Measurements from ENCODE around the gene ARL2BP.
A peak's percentile ranks its signal among the peaks of the same experiment; 100 is the strongest.

Gene ARL2BP

GRCh38 chr16:57236022-57236350, 9.1 kb upstream of the ARL2BP start:
- no peak for DNase-seq

DNA sequence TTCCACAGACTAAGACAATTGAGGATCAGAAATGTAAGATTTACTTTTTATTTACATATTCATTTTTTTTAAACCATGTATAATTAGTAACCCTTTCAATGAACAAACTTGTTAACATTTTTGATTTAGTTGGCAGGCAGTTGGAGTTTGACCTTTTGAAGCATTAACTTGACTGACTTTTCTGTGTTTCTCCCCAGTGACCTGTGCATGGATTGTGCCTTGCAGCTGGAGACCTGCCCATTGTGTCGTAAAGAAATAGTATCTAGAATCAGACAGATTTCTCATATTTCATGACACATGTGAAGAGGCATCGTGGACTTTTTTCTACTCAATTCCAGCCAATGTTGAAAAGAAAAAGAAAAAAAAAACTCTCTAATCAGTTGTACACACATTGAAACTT, 6.4 kb upstream of the ARL2BP start:
- no peak for DNase-seq

- no peak for DNase-seq
These were observed 6.0 kb upstream of the ARL2BP start for GRCh38 chr16:57239107-57239506.

DNA sequence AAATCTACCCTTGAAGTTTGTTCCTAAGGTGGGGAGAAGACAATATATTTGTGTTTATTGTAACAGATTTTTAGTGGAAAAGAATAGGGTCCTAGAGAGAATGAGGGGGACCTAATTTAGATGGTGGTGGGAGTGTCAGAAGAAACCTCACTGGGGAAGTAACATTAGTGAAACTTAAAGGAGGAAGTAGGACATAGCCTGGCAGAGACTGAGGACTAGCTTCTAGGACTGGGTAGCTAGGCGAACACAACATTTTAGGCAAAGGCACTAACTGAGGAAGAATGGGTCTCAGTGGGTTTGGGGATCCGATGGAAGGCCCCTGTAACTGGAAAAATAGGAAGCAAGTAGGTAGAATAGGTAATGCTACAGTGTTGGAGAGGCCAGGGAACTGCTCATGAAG, 4.2 kb upstream of the ARL2BP start:
- no peak for DNase-seq

DNA sequence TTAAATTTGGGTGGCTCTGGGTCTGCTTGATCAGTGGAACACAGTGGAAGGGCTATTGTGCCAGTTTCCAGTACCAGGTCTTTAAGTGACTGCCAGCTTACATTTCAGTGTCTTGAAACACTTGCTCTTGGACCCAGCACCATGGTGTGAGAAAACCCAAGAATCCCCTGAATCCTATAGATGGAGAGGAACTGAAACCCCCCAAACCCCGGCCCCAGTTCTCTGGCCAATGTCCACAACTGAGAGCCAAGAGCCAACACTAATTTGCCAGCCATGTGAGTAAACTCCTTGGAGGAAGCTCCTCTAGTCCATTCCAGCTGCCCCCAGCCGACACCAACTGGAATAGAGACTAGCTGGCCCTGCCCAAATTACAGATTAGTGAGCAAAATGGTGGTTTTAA, 2.4 kb upstream of the ARL2BP start:
- no peak for DNase-seq

DNA sequence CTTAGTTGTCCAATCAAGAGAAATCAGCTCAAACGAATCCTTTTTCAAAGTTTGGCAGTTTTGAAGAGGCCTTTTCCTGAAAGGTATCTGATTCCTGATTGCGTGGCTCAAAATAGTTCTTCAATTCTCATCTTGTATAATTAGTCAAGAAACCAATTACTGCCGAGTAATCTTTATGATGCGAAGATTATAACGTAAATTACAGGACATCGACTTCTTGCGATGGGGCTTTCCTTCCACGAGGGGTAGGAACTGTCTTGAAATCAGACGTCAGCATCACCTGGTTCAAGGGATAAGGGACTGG, 644 bp upstream of the ARL2BP start:
- DNase-seq, result no peak

- DNase-seq, result peak; percentile 40 to 47
These were observed 534 bp downstream of the ARL2BP start for GRCh38 chr16:57245472-57246113.

- DNase-seq, result no peak
These were observed 6.3 kb downstream of the ARL2BP start for GRCh38 chr16:57251352-57251751.

DNA sequence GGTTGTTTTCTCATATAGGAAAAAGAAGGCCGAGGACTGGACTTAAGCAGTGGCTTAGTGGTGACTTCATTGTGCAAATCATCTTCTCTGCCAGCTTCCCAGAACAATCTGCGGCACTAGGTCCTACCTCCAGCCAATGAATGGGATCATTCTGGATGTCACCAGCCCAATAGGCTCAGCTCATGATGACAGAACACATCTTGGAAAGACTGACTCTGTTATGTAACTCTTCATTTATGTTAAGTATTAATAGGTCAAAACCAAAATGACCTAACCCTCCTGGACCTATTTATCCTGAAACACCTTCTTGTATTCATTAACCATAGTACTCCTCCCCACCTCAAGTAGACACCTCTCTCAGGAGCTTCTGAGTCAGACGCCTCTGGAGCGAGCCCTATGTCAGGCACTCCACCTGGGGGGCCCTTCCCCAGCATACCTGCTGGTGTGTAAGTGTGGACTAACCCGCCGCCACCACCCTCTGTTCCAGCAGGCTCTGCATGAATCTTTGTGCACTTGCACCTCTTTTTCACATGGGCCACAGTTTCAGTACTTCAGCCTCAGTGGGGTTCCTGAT, 7.2 kb downstream of the ARL2BP start:
- no peak for DNase-seq

DNA sequence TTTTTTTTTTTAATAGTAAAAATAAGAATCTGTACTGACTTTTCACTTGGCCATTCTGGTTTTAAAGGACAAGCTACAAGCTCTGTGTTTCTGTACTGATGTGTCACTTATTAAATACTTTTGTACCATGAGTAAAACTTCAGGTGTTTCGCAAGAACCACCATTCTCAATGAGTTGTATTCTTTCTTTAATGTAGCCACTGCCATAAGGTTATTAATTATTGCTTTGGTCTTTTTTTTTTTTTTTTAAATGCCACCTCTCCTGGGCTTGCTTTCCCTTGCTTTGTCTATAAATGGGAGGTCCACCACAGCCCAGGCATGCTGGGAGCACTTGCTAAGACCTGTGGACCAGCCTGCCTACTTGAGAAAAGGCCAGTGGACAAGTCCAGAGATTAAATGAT, 8.4 kb downstream of the ARL2BP start:
- DNase-seq, result no peak

DNA sequence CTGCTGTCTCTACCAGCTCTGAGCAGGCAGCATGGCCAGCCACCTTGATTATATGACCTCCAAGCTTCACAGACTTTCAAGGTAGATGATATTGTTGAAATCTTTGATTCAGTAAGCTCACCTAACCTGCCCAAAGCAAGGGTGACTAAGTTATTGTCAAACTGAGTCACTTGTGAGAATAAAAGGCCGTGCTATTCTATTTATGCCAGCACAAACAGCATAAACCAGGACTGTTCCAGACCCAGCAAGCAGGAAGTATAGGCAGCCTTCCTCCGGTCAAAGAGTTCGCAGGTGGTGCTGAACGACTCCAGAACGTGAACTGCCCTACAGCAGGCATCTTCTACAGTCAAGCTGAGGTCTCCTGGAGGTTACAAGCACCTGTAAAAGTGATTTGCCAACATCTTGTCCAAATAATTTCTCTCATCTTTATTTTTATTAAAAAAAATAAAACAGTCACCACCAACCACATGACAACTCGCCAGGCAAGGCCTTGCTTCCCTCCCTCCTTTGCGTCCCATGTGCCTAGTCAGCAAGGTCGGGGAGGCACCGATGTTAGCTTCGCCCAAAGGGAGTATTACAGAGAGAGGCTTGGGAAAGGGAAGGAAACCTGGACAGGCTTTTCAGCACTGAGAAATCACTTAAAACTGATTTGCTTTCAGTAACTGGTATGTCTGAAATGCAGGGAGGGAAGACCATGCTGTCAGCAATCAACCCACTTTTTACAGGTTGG, 10.8 kb downstream of the ARL2BP start:
- no peak for DNase-seq

- DNase-seq, result no peak
These were observed 11.7 kb downstream of the ARL2BP start for GRCh38 chr16:57256601-57257395.

DNA sequence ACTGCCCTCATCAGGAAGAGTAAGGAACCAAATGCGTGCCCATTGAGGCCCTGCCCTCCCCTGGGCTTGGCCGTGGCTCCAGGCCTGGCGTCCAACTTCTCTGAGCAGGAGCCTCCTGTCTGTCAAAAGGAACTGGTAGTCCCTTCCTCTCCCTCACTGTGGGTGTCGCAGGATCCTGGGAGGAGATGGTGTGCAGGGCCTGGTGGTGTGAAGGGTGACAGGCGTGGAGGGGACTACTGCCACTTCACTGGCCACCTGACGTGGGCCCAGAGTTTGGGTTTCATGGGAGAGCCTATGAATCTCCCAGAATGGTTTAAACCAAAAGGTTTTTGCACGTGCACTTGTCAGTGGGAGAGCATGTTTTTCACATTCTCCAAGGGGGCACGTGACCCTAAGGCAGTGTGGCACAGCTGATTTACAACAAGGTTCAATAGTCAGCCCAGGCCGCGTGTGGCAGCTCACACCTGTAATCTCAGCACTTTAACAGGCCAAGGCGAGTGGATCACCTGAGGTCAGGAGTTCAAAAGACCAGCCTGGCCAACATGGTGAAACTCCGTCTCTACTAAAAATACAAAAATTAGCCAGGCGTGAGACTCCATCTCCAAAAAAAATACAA, 12.5 kb downstream of the ARL2BP start:
- DNase-seq, result no peak

DNA sequence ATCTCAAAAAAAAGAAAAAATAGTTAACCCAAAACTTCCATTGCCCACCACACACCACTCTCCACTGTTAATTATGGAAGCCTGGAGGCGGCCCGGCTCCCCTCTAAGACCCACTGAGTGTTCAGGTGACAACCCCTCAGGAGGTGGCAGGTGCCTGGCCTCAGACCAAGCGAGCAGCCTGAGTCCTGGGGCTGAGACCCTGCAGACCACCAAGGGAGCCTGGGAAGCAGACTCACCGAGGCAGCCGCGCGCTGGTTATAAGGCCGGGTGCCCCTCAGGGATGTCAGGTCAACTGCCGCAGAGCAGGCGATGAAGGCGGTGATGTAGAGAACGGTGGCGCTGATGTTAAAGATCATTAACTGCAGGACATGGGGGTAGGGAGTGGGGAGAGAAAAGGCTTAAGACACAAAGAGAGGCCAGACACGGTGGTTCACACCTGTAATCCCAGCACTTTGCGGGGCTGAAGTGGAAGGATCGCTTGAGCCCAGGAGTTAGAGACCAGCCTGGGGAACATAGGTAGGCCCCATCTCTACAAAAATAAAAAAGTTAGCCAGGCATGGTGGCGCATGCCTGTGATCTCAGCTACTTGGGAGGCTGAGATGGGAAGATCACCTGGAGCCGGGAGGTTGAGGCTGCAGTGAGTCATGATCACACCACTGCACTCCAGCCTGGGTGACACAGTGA, 13.3 kb downstream of the ARL2BP start:
- no peak for DNase-seq

- no peak for DNase-seq
These were observed 13.9 kb downstream of the ARL2BP start for GRCh38 chr16:57258910-57259475.

GRCh38 chr16:57260294-57260929, 15.4 kb downstream of the ARL2BP start:
- no peak for DNase-seq

DNA sequence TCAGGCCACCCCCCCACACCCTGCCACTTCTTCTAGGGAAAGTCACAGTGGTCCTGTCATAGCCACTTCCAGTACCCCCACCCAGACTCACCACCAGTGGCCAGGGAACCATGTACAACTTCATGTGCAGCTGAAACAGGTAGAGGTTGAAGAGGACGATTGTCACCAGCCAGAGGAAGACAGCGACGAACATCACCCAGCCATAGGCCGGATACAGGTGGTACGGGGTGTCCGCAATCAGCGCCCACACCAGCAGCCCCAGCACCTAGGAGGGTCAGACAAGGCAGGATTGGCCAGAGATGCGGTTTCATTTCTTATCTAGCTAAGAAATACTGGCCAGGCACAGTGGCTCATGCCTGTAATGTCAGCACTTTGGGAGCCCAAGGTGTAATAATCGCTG, 16.7 kb downstream of the ARL2BP start:
- no peak for DNase-seq

- DNase-seq, result no peak
These were observed 17.9 kb downstream of the ARL2BP start for GRCh38 chr16:57262841-57263540.

DNA sequence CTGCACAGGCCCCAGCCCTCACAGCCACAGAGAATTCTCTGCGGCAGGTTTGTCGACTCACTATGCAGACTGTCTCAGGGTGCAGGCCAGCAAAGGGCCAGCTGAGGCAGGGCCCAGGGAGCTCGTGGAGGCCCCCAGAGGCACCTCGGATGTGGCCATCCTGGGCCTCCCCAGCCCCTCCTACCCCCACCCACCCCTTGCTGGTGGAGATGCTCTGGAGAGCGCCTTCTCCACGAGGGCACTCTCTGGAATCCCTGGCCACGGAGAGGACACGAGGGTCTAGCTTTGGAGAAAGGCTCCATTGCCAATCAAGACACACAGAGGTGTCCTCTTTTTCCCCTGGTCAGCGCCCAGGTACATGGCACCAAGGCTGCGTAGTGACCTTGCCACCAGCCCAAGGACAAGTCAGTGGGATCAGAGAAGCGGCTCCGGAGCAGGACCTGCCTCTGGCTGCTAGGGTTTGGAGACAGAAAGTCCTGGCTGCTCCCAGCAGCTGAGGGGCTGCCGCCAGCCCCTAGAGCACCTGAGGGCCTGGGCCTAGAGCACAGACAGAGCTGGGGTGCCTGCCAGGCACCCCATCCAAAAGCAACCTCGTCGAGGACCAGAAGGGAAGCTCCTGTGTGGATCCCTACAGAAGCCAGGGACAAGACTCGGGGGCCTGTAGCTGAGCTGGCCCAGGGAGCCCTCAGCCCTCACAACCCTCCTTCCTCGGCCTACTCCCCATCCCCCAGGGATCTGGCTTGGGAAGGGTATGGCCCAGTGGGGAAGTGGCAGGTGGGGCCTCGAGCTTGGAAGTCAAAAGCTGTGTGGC, 18.7 kb downstream of the ARL2BP start:
- no peak for DNase-seq

GRCh38 chr16:57264381-57264780, 19.3 kb downstream of the ARL2BP start:
- no peak for DNase-seq
